ENCODE results near the gene SMIM21.

The SMIM21 gene

GRCh38 chr18:75384144-75384543, 43.4 kb downstream of the SMIM21 start (continued):
- no peak for TF ChIP-seq POU6F1 (CRISPR knock-in tag; IDR thresholded peaks at IDR 0.05; ENCODE audit: borderline replicate concordance, low read depth)
- no peak for TF ChIP-seq CREB5 (CRISPR knock-in tag; IDR thresholded peaks at IDR 0.05; ENCODE audit: low read depth)
- TF ChIP-seq PPARA (CRISPR knock-in tag; IDR thresholded peaks at IDR 0.05; ENCODE audit: borderline replicate concordance): no peak
- TF ChIP-seq ZC3H10 (CRISPR knock-in tag; IDR thresholded peaks at IDR 0.05): no peak
- TF ChIP-seq ZNF8 (CRISPR knock-in tag; IDR thresholded peaks at IDR 0.05): no peak

- TF ChIP-seq BACH2 (CRISPR knock-in tag; IDR thresholded peaks at IDR 0.05; ENCODE audit: borderline replicate concordance): no peak
- TF ChIP-seq ESRRG (CRISPR knock-in tag; IDR thresholded peaks at IDR 0.05): no peak
- TF ChIP-seq TOX (CRISPR knock-in tag; IDR thresholded peaks at IDR 0.05; ENCODE audit: borderline replicate concordance): no peak
- TF ChIP-seq PATZ1 (CRISPR knock-in tag; IDR thresholded peaks at IDR 0.05; ENCODE audit: borderline replicate concordance): no peak
- TF ChIP-seq ZFP30 (CRISPR knock-in tag; IDR thresholded peaks at IDR 0.05): no peak
- TF ChIP-seq SNAI2 (CRISPR knock-in tag; IDR thresholded peaks at IDR 0.05): no peak
- TF ChIP-seq TSHZ2 (CRISPR knock-in tag; IDR thresholded peaks at IDR 0.05): no peak
- no peak for TF ChIP-seq OSR1 (CRISPR knock-in tag; IDR thresholded peaks at IDR 0.05)
- TF ChIP-seq PPARA (CRISPR knock-in tag; IDR thresholded peaks at IDR 0.05; ENCODE audit: borderline replicate concordance): no peak
- no peak for TF ChIP-seq CSDC2 (CRISPR knock-in tag; IDR thresholded peaks at IDR 0.05)
- TF ChIP-seq ARNTL (CRISPR knock-in tag; IDR thresholded peaks at IDR 0.05; ENCODE audit: borderline replicate concordance, low read depth): no peak
- TF ChIP-seq CREB5 (CRISPR knock-in tag; IDR thresholded peaks at IDR 0.05; ENCODE audit: low read depth): no peak
- TF ChIP-seq ZFP3 (CRISPR knock-in tag; IDR thresholded peaks at IDR 0.05): no peak
- TF ChIP-seq ZC3H10 (CRISPR knock-in tag; IDR thresholded peaks at IDR 0.05): no peak
- no peak for TF ChIP-seq ZNF70 (CRISPR knock-in tag; IDR thresholded peaks at IDR 0.05)
- no peak for TF ChIP-seq ISL1 (CRISPR knock-in tag; IDR thresholded peaks at IDR 0.05)
- no peak for TF ChIP-seq POU6F1 (CRISPR knock-in tag; IDR thresholded peaks at IDR 0.05; ENCODE audit: borderline replicate concordance, low read depth)
- TF ChIP-seq GLIS3 (CRISPR knock-in tag; IDR thresholded peaks at IDR 0.05): no peak
- no peak for TF ChIP-seq TCF4 (CRISPR knock-in tag; IDR thresholded peaks at IDR 0.05; ENCODE audit: borderline replicate concordance)
- ATAC-seq: no peak
Observed at GRCh38 chr18:75378376-75379315, 48.9 kb downstream of the SMIM21 start.
